IPS-18c (cell line): Measurements from ENCODE around the gene KCTD15.

ENCODE experiments used
- H3K4me3 ChIP-seq: 2 replicates; pipeline ENCODE4 v1.7.0; 2013; ENCODE audit warnings: low read depth, mild to moderate bottlenecking, low read length, moderate library complexity; ENCODE audit not compliant: insufficient read depth
- H3K9me3 ChIP-seq: one replicate; pipeline ENCODE4 v1.6.1; 2013; ENCODE audit warnings: mild to moderate bottlenecking, low read length, moderate library complexity; ENCODE audit not compliant: control insufficient read depth, insufficient read depth

KCTD15 gene

GRCh38 chr19:33781415-33781935, 15.2 kb upstream of the KCTD15 start:
- H3K9me3 ChIP-seq, result peaks cover 3% of the 10 kb centered on the region

GRCh38 chr19:33781996-33782395, 14.7 kb upstream of the KCTD15 start:
- Histone ChIP-seq H3K4me3 (no peak overlapping the region), H3K9me3 (peaks cover 3% of the 10 kb centered on the region)

More at GRCh38 chr19:33781415-33781935, 15.2 kb upstream of the KCTD15 start:
- H3K4me3 ChIP-seq, result no peak overlapping the region

- peaks cover 3% of the 10 kb centered on the region for H3K9me3 ChIP-seq
- H3K4me3 ChIP-seq, result no peak overlapping the region
Observed at GRCh38 chr19:33784432-33784831, 12.2 kb upstream of the KCTD15 start.

- Histone ChIP-seq H3K9me3 (no peaks in the 10 kb centered on the region), H3K4me3 (no peak overlapping the region)
Observed at GRCh38 chr19:33785795-33786194, 10.9 kb upstream of the KCTD15 start.

- Histone ChIP-seq H3K9me3 (no peaks in the 10 kb centered on the region), H3K4me3 (no peak overlapping the region)
Observed at GRCh38 chr19:33788676-33789075, 8.0 kb upstream of the KCTD15 start.

- Histone ChIP-seq H3K9me3 (no peaks in the 10 kb centered on the region), H3K4me3 (no peak overlapping the region)
Observed at GRCh38 chr19:33789344-33789743, 7.3 kb upstream of the KCTD15 start.

GRCh38 chr19:33794683-33795369, 1.8 kb upstream of the KCTD15 start:
- Histone ChIP-seq H3K9me3 (no peaks in the 10 kb centered on the region), H3K4me3 (peak overlapping the region; percentile 84)

GRCh38 chr19:33795370-33796163, 1.1 kb upstream of the KCTD15 start:
- Histone ChIP-seq H3K4me3 (peak overlapping the region; percentile 84), H3K9me3 (no peaks in the 10 kb centered on the region)

- H3K4me3 ChIP-seq, result peak overlapping the region; percentile 92
Observed at GRCh38 chr19:33797802-33798671, 1.4 kb downstream of the KCTD15 start.

GRCh38 chr19:33798681-33799111, 2.0 kb downstream of the KCTD15 start:
- Histone ChIP-seq H3K9me3 (peaks cover 3% of the 10 kb centered on the region), H3K4me3 (peak overlapping the region; percentile 92)

More at GRCh38 chr19:33797802-33798671, 1.4 kb downstream of the KCTD15 start:
- no peaks in the 10 kb centered on the region for H3K9me3 ChIP-seq

- H3K9me3 ChIP-seq, result peaks cover 4% of the 10 kb centered on the region
- peak overlapping the region; percentile 16; the same call in 1 of the 2 replicates for H3K4me3 ChIP-seq
Observed at GRCh38 chr19:33799476-33799875, 2.8 kb downstream of the KCTD15 start.

- peaks cover 4% of the 10 kb centered on the region for H3K9me3 ChIP-seq
- no peak overlapping the region for H3K4me3 ChIP-seq
Observed at GRCh38 chr19:33800012-33800680, 3.5 kb downstream of the KCTD15 start.

GRCh38 chr19:33801411-33801810, 4.7 kb downstream of the KCTD15 start:
- H3K4me3 ChIP-seq, result no peak overlapping the region
- peaks cover 4% of the 10 kb centered on the region for H3K9me3 ChIP-seq

GRCh38 chr19:33802001-33802400, 5.3 kb downstream of the KCTD15 start:
- peaks cover 4% of the 10 kb centered on the region for H3K9me3 ChIP-seq
- H3K4me3 ChIP-seq, result no peak overlapping the region

GRCh38 chr19:33802801-33803200, 6.1 kb downstream of the KCTD15 start:
- H3K4me3 ChIP-seq, result no peak overlapping the region
- peaks cover 4% of the 10 kb centered on the region for H3K9me3 ChIP-seq

- Histone ChIP-seq H3K4me3 (no peak overlapping the region), H3K9me3 (peaks cover 4% of the 10 kb centered on the region)
Observed at GRCh38 chr19:33803383-33803782, 6.7 kb downstream of the KCTD15 start.
